Kidney capillary endothelial cell (primary cell): ENCODE results near the gene ANO10.
A peak's percentile ranks its signal among the peaks of the same experiment; 100 is the strongest.
"Not testable (repeated sequence)": the region's sequence is repeated elsewhere in the genome, so short reads cannot be mapped to it uniquely, and the experiment has no call there.

Experiments
- DNase-seq: peaks from one replicate; pipeline ENCODE4 v3.0.0-alpha.2; 2018; ENCODE audit warnings: low spot score

Gene ANO10

GRCh38 chr3:43580181-43580580 lies 41.6 kb downstream of the ANO10 start:
- DNase-seq: no peak

GRCh38 chr3:43573576-43573975 lies 48.2 kb downstream of the ANO10 start:
- no peak for DNase-seq

DNA sequence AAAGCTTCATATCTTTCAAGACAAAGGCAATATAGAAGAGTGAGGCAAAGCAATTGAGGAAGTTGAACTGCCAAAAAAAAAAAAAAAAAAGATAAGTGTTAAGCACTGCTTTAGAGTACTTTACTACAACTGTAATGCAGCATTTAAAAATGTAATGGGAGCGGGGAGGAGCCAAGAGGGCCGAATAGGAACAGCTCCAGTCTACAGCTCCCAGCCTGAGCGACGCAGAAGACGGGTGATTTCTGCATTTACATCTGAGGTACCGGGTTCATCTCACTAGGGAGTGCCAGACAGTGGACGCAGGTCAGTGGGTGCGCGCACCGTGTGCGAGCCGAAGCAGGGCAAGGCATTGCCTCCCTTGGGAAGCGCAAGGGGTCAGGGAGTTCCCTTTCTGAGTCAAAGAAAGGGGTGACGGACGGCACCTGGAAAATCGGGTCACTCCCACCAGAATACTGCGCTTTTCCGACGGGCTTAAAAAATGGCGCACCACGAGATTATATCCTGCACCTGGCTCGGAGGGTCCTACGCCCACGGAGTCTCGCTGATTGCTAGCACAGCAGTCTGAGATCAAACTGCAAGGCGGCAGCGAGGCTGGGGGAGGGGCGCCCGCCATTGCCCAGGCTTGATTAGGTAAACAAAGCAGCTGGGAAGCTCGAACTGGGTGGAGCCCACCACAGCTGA lies 56.0 kb downstream of the ANO10 start:
- DNase-seq: not testable (repeated sequence)

- no peak for DNase-seq
Measured at GRCh38 chr3:43559961-43560360, 61.9 kb downstream of the ANO10 start.

GRCh38 chr3:43558171-43558570 lies 63.6 kb downstream of the ANO10 start:
- no peak for DNase-seq

GRCh38 chr3:43549626-43550290 lies 72.1 kb downstream of the ANO10 start:
- DNase-seq: no peak

GRCh38 chr3:43544277-43544676 lies 77.5 kb downstream of the ANO10 start:
- DNase-seq: peak; percentile 58

- DNase-seq: no peak
Measured at GRCh38 chr3:43542328-43543043, 79.3 kb downstream of the ANO10 start.

GRCh38 chr3:43540624-43541023 lies 81.2 kb downstream of the ANO10 start:
- no peak for DNase-seq

DNA sequence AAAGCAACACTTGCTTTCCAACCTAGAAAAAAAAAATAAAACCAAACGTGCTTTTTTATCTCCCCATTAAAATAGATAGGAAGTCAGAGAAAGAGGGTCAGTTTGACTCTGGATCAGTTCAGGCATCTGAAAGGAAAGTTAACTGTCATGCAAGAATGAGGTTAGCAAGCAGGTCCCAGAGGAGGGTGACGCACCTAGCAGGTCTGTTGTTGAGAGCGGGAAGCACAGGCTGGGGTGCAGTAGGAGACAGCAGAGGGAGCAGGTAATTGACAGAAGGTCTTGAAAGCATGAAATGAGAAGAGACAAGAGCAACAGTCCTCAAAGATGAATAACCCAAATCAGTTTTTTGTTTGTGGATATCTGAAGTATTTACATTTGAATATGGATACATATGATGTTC lies 82.5 kb downstream of the ANO10 start:
- DNase-seq: no peak

DNA sequence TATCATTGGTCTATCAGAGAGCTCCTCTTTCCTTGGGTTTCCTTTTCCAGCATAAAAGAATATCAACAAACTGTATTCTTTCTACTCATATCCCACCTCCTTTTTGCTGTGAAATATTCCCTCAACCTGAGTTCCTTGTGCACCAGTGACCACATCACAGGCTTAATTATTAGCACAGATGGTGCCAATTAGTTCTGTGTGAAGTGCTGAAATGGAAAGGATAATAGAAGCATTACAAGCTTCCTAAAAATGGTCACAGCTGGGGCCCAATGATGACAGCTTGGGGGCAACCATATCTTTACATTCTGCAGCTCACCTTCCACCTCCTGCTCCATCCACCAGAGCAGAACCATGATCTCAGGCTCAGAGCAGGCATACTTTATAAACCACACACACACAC lies 84.6 kb downstream of the ANO10 start:
- DNase-seq: no peak

DNA sequence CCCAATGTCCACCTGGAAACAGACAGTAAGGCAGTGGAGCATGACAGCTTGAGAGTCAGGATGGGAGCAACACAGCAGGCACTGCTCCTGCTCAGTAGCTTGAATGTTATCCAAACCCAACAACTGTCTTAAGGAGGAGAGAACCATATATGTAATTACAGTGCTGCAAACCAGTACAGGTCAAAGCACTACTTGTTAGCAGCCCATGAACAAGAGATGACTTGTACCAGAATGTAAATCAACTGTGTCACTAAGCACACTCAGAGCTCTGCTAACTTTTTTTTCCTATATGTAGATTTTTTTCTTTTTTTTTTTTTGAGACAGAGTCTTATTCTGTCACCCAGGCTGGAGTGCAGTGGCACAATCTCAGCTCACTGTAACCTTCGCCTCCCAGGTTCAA lies 87.1 kb downstream of the ANO10 start:
- no peak for DNase-seq

DNA sequence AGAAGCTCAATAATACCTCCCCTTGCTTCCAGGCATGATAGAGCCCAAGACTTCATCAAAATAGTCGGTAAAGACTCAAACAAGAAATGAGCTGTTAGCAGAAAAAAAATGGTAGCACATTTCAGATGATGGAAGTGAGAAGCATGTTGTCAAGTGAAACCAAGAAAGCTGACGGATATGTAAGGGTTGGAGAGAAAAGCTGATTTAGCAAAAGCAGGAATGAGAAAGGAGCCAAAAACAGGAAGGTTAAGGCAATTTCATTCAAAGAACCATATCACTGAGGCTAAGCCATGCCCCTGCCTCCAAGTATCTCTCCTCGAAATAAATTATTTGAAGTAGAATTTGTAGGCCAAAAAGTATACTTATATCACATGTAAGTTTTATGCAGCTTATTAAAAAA lies 88.8 kb downstream of the ANO10 start:
- DNase-seq: no peak

DNA sequence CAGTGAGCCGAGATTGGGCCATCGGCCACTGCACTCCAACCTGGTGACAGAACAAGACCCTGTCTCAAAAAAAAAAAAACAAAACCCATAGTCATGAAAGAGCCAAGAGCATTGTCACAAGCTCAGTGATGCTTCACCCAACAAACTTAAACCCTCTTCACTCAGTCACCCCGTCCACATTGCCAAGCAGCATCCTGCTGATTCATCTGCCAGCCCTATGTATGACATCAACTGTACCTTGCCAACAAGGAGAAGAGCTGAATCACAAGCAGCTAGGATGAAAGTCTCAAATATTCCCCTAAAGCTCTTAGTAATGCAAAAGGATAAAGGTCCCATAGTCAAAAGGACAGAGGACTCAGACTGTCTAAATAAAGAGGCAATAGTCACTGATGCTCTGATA lies 90.0 kb downstream of the ANO10 start:
- DNase-seq: peak; percentile 68

GRCh38 chr3:43528498-43529099 lies 93.2 kb downstream of the ANO10 start:
- no peak for DNase-seq

DNA sequence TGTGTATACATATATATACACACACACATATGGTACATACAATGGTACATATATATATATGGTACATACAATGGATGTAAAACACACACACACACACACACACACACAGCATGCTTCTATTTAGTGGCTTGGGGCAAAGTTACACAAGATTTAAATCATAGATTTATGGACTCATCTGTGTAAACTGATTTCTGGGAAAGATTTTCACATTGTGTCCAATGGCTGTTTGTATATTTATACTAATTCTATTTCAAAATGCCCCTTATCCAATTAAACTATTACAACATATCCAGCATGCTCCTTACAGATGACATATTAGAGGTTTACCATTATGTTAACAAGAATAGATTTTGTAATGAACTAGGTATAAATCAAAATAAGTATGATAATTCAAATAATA lies 94.9 kb downstream of the ANO10 start:
- no peak for DNase-seq

- no peak for DNase-seq
Measured at GRCh38 chr3:43525941-43526607, 95.7 kb downstream of the ANO10 start.

- no peak for DNase-seq
Measured at GRCh38 chr3:43525386-43525785, 96.4 kb downstream of the ANO10 start.

DNA sequence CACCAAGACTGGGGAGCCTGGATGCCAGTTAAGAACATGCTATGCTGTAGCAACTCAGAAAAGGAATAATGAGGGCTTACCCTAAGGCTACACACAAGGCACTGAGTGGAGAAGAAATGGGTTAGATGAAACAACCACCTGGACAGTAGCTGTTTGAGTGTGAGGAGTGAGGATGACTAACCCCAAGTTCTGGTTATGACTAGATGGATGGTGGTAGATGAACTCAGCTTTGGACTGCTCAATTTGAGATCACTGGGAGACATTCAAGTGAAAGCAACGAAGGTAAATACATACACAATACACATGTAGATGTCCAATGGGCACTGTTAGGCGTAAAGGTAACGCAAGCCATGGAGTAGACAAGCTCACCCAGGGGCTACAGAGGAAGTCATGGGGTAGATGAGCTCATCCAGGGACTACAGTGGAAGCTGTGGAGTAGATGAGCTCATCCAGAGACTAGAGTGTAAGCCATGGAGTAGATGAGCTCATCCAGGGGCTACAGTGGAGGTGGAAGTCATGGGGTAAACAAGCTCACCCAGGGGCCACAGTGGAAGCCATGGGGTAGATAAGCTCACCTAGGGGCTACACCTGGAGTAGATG lies 98.3 kb downstream of the ANO10 start:
- DNase-seq: peak; percentile 18

DNA sequence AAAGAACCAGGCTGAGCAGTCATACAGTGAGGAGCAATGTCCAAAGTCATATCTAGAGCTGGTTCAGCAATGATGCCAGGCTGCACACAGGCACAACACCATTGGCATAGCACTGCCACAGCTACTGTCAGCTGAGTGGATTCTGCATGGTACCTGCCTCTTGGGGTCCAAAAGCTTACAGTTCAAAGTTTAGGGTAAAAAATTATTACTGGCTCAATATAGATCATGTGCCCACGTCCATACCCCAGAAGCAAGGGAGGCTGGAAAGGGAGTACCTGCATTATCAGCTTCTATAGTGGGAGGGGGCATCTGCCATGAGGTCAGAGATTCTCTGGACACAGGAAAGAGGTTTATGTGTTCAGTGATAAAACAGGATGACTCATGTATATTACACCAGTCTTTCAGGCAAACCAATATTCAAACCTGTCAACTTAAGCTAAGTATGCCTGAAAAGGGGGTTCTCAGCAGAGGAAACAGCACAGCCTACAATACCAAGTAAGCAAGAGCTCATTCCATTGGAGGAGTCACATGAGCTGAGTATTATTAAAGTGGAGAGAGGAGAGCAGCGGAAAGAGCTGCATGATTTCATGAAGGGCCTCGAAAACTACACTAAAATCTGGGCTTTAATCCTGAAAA lies 99.0 kb downstream of the ANO10 start:
- no peak for DNase-seq

DNA sequence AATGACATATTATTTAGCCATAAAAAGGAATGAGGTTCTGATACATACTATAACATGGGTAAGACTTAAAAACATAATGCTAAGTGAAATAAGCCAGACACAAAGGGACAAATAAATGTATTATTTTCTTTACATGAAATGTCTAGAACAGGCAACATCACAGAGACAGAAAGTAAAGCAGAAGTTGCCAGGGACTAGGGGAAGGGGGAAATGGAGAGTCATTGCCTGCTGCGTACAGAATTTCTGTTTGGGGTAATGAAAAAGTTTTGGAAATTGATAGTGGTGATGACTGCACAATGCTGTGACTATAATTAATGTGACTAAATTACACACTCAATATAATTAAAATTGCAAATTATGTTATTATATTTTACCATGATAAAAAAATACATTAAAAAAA lies 99.9 kb downstream of the ANO10 start:
- DNase-seq: no peak
